CD4-positive, alpha-beta T cell treated with Interferon alpha-2 for 1 hour (primary cell): ENCODE data around the gene OLFM1.
"Not testable (repeated sequence)": the region's sequence is repeated elsewhere in the genome, so short reads cannot be mapped to it uniquely, and the experiment has no call there.

Experiments used
- DNase-seq, 2 donors: peaks; one replicate each; pipeline ENCODE4 v3.0.0-alpha.2; 2020 to 2022

The OLFM1 gene

DNA sequence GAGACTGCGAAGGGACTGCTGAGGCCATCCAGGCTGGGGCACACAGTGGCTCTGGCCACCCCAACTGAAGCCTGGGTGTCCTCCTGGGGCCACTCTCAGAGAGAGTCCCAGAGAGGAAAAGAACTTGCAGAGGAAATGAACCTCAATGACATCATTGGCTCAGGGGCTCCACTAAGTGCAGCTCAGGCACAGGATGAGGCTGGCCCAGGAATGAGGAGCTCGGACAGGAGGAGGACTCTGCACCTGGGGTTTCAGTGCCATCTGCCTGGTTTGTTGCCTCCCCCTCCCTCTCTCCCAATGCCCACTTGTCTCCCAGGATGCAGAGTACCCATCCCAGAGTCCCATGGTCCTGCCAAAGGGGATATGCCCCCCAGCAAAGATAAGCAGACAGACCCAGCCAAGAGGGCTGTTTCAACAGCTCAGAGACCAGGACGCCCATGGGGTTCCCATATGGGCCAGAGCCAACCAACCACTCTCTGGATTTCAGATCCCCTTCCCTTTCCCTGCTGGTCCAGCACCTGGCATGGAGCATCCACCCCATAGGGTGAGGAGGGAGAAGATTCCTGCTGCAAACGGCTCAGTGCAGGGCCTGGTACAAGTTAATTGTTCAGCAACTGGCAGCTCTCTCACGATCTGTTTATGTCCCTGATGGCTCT is 26.9 kb upstream of the OLFM1 start:
- DNase-seq = no peak

GRCh38 chr9:135061441-135061840 is 26.0 kb upstream of the OLFM1 start:
- DNase-seq = no peak

GRCh38 chr9:135062254-135062653 is 25.2 kb upstream of the OLFM1 start:
- no peak for DNase-seq

GRCh38 chr9:135063466-135063865 is 24.0 kb upstream of the OLFM1 start:
- DNase-seq = not testable (repeated sequence)

GRCh38 chr9:135063888-135064287 is 23.6 kb upstream of the OLFM1 start:
- DNase-seq = not testable (repeated sequence)

- DNase-seq = no peak
These were observed 22.3 kb upstream of the OLFM1 start for GRCh38 chr9:135065151-135065550.

DNA sequence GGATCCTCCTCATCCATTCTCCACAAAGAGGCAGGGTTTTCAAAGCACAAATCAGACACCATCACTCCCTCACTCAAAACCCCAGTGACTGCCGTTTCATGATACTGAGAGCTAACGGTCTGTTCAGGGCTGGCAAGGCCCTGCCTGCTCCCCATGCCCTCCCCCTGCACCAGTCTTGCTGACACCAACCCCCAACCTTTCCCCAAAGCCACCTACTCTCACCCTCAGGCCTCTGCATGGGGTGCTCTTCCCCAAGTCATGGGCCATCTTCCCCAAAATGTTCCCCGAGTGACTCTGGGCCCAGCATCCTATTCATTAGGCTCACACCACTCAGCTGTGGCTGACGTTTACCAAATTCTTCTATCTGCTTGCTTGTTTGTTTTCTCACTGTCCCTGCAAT is 21.7 kb upstream of the OLFM1 start:
- DNase-seq = no peak

DNA sequence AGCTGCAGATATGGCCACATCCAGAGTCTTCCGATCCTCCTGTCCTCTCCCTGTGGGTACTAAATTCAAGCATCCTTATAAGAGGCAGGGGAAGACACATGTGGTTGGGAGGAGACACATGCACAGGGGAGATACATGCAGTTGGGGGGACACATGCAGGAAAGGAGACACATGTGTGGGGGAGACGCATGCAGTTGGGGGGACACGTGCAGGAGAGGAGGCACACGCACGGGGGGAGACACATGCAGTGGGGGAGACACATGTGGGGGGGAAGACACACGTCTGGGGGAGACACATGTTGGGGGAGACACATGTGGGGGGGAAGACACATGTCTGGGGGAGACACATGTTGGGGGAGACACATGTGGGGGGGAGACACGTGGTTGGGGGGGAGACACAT is 21.2 kb upstream of the OLFM1 start:
- DNase-seq = no peak

GRCh38 chr9:135067096-135067710 is 20.3 kb upstream of the OLFM1 start:
- DNase-seq = no peak

DNA sequence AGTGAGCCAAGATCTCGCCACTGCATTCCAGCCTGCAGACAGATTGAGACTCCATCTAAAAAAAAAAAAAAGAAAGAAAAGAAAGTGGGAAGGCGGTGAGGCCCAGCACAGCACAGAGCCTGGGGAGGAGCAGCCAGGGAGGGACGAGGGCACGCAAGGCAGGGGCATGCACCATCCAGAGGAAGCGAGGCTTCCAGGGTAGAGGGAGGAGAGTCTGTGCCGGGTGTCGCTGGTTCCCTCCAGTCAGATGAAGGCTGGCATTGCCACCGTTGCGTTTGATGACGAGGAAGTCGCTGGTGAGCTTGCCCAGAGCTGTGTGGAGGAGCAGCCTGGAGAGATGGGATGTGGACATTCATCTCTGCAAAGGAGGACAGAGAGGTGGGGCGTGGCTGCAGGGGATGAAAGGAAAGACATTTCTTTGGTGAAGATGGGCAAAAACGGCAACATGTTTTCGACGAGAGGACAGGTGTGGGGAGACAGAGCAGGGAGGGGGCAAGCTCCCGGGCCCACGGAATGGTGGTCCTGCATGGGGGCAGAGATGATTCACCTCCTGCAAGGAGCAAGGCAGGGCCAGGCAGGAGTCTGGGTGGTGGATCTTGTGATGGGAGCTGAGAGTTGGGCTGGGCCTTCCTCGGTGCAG is 18.6 kb upstream of the OLFM1 start:
- no peak for DNase-seq

- DNase-seq = no peak
These were observed 17.8 kb upstream of the OLFM1 start for GRCh38 chr9:135069558-135070197.

DNA sequence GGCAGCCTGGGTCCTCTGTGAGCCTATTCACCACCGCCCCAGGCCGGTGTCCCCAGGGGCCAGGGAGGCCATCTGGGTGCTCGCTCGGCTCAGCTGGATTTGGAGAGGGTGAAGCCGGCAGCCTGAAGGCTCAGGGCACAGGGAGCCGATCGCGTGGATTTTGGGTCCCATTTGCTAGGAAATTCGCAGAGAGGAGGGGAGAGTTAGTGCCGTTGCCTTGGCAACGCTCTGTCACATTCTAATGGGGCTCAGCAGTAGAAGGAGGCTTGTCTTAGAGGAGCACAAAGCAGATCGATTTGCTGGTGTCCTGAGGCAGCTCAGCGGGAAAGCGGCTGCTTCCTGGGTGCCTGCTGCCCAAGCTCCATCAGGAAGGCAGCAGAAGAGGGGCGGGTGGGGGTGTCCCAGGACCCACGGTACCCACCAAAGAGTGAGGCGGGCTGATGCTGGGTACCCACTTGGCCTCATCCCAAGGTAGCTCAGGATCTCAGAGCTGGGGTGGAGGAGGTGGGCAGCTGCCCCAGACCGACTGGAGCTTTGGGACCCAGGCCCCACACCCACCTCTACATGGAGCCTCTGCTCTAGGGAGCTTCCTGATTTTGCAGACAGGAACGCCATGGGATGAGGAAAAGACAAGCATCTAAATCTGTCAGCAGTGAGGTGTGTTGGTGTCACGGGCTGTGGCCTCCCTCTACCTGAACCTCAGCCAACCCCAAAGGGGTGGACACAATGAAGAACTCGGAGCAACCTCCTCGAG is 17.1 kb upstream of the OLFM1 start:
- no peak for DNase-seq

GRCh38 chr9:135070964-135071735 is 16.3 kb upstream of the OLFM1 start:
- no peak for DNase-seq

GRCh38 chr9:135073081-135073740 is 14.3 kb upstream of the OLFM1 start:
- DNase-seq = no peak

DNA sequence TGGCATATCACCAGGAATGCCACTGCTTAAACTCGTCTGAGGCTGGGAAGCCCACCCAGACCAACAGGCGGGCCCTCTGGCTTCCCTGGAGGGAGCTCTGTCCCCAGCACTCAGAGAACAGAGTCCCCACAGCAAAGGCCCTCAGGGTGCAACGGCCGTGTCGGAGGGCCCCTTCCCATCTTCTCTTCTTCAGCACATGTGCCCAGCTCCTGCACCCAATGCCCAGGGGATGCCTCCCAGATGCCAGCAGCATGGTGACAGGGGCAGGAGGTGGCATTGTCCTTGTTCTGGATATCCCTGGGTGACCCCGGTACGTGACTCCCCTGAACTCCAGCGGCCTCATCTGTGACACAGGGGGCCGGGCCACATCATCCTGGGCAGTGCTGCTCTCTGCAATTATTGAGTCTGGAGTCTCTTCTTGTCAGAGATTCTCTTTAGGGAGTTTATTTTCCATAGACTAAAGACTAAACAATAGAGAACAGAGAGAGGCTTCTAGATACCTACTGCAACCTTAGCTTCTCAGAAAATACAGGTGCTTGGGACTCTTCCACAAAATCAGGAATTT is 13.6 kb upstream of the OLFM1 start:
- DNase-seq = no peak

- no peak for DNase-seq
These were observed 12.9 kb upstream of the OLFM1 start for GRCh38 chr9:135074354-135075233.

DNA sequence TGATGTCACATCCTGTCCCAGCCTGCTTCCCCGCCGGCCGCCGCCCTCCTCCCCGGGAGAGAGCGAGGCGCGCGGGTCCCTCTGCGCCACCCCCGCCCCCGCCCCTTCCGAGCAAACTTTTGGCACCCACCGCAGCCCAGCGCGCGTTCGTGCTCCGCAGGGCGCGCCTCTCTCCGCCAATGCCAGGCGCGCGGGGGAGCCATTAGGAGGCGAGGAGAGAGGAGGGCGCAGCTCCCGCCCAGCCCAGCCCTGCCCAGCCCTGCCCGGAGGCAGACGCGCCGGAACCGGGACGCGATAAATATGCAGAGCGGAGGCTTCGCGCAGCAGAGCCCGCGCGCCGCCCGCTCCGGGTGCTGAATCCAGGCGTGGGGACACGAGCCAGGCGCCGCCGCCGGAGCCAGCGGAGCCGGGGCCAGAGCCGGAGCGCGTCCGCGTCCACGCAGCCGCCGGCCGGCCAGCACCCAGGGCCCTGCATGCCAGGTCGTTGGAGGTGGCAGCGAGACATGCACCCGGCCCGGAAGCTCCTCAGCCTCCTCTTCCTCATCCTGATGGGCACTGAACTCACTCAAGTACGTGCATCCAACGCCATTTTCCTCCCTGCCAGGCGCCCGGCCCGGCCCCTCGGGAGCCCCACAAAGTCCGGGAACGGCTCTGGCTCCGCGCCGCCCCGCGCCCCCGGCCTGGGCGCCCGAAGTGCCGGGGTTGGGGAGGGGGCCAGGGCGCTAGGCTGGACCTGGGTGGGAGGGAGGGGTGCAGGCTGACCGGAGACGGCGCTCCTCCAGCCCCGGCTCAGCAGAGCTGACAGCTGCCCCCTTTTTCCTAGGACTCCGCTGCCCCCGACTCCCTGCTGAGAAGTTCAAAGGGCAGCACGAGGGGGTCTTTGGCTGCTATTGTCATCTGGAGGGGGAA is 12.0 kb upstream of the OLFM1 start:
- no peak for DNase-seq

GRCh38 chr9:135076143-135076875 is 11.2 kb upstream of the OLFM1 start:
- DNase-seq = no peak
